Activated naive CD4-positive, alpha-beta T cell treated with Interleukin-2 at 50 U/mL for 16 hours (primary cell): ENCODE results near the gene USP7.
"Not testable (repeated sequence)": the region's sequence is repeated elsewhere in the genome, so short reads cannot be mapped to it uniquely, and the experiment has no call there.

Experiments
- DNase-seq: peaks from one replicate; pipeline ENCODE4 v3.0.0-alpha.2; 2020

Gene USP7

GRCh38 chr16:8923199-8923598, 40.5 kb downstream of the USP7 start:
- DNase-seq: no peak

DNA sequence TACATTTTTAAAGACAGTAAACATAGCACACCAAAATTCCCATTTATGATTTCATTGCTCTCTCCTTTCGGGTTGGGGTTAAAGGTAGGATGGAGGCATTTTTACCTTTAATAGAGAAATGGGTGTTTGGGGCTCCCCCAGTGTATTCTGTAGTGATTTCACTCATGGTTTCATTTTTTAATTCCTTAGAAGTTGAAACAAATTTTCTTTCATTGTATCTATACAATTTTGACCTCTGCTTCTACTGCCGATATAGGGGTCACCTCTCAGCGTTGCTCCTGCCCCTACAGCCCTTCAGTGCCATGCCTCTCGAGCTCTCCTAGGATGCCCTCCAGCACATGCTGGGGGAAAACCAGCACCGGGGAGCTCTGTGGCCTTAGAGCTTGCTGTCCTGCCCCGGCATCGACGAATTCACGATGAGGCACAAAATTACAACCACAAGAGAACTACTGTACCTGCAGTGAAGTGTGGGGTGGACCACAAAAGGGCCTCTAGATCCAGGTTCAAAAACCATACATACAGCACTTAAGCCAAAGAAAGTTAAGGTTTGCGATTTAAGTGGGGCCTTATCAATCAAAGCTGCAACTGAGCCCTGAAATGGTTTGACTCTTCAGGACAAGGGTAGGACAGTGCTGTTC, 42.2 kb downstream of the USP7 start:
- DNase-seq: no peak

DNA sequence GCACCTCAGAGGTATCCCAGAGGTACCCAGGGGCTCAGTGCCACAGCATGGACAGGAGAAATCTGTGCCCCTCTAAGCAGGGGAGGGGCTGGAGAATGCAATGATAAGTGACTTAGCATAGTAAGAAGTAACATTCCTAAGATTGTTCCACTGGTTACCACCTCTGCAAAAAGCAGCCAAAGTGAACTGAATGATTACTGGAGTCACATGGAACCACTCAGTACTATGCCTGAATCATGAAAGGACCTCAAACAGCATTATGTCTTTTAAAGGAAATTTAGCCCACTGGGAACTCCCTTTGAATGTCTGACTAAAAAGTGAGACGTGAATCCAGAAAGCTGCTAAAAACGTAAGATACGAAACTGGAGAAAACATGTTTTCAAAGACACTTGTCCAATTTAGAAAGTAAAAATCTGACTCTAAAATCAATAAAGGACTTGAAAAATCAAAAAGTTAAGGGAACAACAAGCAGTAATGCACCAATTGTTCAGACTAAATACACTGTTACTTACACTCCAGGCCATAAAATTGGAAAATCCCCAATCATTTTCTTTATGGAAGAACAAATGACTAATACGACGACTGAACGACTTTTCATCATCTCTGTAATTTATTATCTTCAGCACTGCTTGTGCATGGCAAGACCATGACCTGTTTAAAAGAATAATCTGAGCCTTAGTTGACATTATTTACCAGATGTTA, 42.9 kb downstream of the USP7 start:
- DNase-seq: no peak

GRCh38 chr16:8919934-8920462, 43.7 kb downstream of the USP7 start:
- DNase-seq: no peak

DNA sequence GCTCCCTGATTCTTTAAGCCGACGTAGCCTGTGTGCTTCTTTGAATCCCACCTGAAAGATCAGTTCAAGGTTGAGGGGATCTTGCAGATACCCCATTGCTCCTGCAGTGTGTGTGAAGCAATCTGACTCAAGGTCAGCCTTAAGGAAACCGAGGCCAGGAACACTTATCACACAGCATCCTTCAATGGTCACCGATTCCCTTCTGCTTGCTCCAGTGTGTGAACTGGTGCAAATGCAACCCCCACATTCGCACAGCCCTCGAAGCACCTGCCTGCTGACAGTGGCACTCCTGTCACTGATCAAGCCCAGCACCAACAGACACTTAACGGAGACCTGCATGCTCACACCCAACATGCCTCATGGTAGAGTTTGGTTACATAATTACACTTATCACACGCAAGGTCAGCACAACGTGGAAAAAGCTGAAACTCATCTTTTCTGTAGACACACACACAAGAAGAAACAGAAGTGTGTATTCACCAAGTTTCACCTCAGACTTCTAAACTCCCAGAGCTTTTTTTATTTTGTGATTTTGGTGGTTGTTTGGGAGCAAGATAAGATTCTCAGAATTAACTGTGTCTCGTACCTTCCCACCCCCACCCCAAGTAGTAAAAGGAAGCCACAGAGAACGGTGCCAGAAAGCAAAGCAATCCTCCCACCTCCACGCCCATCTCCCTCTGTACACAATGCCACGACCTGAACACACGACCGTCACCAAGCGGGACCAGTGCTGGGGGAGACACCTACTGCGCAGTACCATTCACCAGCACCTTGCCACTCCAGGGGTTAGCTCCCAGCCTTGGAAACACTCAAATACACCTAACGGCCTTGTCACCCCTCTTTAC, 44.4 kb downstream of the USP7 start:
- no peak for DNase-seq

DNA sequence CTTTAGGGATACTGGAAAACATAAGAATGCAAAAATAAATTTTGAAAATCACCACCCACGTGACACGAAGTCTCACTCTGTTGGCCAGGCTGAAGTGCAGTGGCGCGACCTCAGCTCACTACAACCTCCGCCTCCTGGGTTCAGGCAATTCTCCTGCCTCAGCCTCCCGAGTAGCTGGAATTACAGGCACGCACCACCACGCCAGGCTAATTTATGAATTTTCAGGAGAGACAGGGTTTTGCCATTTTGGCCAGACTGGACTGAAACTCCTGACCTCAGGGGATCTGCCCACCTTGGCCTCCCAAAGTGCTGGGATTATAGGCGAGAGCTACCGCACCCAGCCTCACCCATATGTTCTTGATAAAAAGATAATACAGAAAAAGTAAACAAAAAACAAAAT, 46.4 kb downstream of the USP7 start:
- not testable (repeated sequence) for DNase-seq

DNA sequence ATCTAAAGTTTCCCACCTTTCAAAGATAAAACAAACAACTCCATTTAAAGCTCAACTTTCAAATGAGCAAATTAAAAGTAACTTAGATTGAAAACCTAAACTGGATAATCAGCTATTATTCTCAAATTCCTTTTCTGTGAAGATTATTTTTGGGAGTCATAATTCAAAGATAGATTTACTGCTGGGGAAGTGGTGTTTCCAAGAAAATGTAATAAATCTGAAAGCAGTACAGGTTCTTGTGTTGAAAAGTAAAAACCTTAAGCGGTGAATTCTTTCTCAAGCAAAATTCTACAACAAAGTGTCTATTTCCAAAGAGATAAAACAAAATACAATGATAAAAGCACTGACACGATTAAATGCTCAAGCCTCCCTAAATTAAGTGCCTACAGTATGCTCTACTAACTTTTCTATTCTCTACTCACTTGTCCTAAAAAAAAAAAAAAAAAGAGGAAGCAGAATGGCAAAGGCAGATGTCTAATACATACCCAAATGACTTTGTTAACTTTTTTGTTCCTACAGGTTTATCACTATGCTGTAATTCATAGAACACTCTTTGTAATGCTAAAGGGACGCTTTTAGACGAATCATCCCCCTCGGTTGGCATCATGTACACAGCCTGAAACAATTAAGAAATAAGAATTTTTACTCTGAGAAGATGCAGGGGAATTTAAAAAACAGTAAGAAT, 47.0 kb downstream of the USP7 start:
- no peak for DNase-seq

DNA sequence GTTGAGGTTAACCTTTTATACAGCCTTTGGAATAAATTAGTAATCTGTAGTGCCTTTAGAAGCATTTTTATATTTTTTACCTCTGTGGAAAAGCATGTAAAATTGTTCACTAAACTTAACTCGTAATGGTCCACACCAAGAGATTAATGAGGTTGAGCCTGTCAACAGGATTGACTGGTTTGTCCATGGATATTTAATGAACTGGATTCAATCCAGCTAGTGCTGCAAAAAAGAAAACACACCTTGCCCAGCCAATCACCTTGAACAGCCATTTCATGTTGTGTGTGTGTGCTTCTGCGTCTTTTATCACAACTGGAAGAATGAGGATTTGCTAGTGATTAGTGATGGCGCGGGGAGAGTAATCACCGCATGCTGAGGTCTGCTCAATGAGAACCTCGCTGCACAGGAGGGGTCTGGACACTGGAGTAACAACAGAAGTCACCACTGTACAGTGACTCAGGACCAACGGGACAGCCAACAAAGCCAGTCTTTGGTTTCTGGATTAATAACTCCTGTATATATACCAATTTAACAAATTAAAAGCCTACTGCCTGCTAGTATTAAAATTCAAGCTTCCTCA, 47.9 kb downstream of the USP7 start:
- DNase-seq: no peak

GRCh38 chr16:8914098-8914497, 49.6 kb downstream of the USP7 start:
- DNase-seq: no peak

DNA sequence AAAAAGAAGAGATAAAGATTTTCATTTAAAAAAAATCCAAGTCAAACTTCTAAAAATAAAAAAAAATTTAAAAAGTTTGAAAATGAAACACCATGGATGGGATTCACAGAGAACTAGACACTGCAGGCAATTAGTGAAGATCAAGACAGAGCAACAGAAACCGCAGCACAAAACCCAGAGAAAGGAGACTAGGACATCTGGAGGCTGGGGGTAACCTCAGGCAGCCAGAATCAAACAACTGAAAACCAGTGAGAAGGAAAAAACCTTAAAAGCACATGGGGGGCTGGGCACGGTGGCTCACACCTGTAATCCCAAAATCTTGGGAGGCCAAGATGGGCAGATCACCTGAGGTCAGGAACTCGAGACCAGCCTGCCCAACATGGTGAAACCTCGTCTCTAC, 50.9 kb downstream of the USP7 start:
- DNase-seq: no peak

GRCh38 chr16:8910811-8911210, 52.9 kb downstream of the USP7 start:
- no peak for DNase-seq

DNA sequence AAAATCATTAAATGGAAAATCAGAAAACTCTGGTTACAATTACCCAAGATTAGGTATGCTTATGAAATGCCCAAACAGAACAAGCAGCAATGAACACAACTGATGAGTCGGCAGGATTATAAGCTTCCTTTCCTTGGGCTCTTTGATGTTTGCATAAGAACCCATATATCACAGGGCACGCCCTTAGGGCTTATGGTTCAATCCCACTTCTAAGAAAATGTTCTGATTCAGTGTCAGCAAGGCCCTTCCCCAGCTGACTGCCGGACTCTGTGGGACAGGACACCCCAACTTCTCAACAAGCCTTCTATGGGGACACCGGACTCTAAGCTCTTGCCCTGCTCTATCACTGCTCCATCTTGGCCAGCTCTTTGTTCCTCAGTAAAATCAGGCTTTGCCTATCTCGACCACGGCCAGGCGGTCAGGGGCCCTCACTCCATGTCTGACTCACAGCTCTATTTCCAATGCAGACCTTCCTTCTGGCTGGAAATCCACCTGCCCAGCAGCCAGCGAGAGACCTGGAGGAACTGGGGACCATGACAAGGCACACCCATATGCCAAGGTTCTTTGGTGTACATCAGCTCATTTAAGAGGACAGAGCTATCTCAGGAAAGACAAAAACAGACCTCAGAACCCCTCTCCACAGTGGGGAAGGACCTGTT, 54.8 kb downstream of the USP7 start:
- DNase-seq: no peak

DNA sequence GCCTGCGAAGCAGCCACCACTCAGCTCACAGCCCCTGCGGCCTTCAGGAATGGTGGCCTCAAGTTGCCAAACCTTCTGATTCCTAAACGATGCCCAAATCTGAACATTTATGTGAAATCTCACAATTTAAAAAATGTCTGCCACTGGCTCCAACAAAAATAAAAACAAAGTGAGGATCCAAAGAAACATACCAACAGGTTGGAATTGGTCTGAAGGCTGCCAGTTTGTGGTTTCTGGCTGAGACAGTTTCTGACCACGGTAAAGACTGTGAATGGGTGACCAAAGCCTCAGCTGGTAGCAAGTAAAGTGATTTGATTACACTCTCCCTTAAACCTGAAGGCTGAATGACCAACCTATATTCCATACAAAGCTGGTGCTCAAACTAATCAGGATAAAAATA, 56.6 kb downstream of the USP7 start:
- no peak for DNase-seq

GRCh38 chr16:8905795-8906591, 57.7 kb downstream of the USP7 start:
- DNase-seq: no peak

GRCh38 chr16:8905168-8905762, 58.4 kb downstream of the USP7 start:
- DNase-seq: no peak

GRCh38 chr16:8904018-8904430, 59.7 kb downstream of the USP7 start:
- no peak for DNase-seq

GRCh38 chr16:8903004-8903403, 60.7 kb downstream of the USP7 start:
- DNase-seq: no peak

DNA sequence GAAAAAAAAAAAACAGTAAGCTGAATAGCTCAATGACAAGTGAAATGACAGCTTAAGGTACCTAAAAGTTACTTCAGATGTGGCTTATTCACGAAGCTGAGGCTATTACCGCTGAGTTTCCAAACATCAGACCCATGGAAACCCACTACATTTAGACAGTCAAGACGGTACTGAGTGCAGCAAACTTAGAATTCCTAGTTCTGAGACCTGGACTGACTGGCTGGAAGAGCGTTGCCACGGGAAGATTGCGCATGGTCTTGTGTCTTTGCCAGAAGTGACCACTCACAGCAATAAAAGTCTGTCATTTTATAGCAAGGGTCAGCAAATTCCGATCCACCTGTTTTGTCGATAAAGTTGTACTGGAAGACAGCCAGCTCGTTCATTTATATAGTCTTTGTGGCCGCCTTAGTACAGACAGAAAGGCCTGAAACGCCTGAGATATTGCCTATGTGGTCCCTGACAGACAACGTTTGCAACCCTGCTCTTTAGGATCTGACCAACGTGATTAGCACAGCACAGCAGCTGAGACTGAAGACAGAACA, 62.3 kb downstream of the USP7 start:
- DNase-seq: no peak

- DNase-seq: no peak
These were observed 63.4 kb downstream of the USP7 start for GRCh38 chr16:8900343-8900742.

GRCh38 chr16:8899709-8900317, 63.9 kb downstream of the USP7 start:
- no peak for DNase-seq
